Peyer's patch (tissue), 4 donors: ENCODE data around the gene FIGN. TPM values are rescaled to one million over a fixed set of nuclear protein-coding genes. Genes with fewer than 3 reads are reported as not detected.

Experiments
- DNase-seq, 3 donors: peaks; one replicate each; pipeline ENCODE4 v3.0.0-alpha.2; 2017 to 2019
- H3K27ac ChIP-seq, 4 donors: fragments of 200-600 bp; sonication (generic); one replicate each; pipeline ENCODE4 v1.5.1; 2016 to 2019
- H3K27me3 ChIP-seq, 2 donors: fragments of 200-600 bp; sonication (generic); one replicate each; pipeline ENCODE4 v1.5.1; 2019
- H3K36me3 ChIP-seq, 3 donors: fragments of 200-600 bp; sonication (generic); one replicate each; pipeline ENCODE4 v1.5.1; 2016 to 2019
- H3K4me1 ChIP-seq, 4 donors: fragments of 200-600 bp; sonication (generic); one replicate each; pipeline ENCODE4 v1.5.1; 2016 to 2019
- H3K4me3 ChIP-seq, 4 donors: fragments of 200-600 bp; sonication (generic); 1 replicate in 3 of 4; 2 replicates in 1 of 4; pipeline ENCODE4 v1.5.1; 2016 to 2019; ENCODE audit warnings: mild to moderate bottlenecking in 1 of 4
- H3K9me3 ChIP-seq, 4 donors: fragments of 200-600 bp; sonication (generic); one replicate each; pipeline ENCODE4 v1.5.1; 2016 to 2019; ENCODE audit warnings: mild to moderate bottlenecking in 1 of 4
- POLR2A ChIP-seq, 2 donors: fragments of 450-650 bp; IDR thresholded peaks; one replicate each; pipeline ENCODE4 v1.5.1; 2017; ENCODE audit warnings: antibody characterized with exemption in 2 of 2, mild to moderate bottlenecking in 2 of 2, moderate library complexity in 2 of 2
- total RNA-seq, 4 donors: library from RNA; depleted of rRNA; stranded (reverse); fragments of >200 nt; gene quantifications; one replicate each; pipeline ENCODE4 v1.1.0, GENCODE V29; 2016
- TF ChIP-seq, protein P1 (sequence below), 6 experiments: fragments of 450-650 bp in 4 of 6; fragments of 200-600 bp in 2 of 6; sonication (generic) in 1 of 6; IDR thresholded peaks; one replicate each; pipeline ENCODE4 v1.5.1; 2017 to 2019; ENCODE audit warnings: antibody characterized with exemption in 6 of 6, mild to moderate bottlenecking in 3 of 6, moderate library complexity in 1 of 6

FIGN gene
- total RNA-seq, 4 donors from 2014 or later, result 0.53 to 8.3 (median 0.95) TPM

DNA sequence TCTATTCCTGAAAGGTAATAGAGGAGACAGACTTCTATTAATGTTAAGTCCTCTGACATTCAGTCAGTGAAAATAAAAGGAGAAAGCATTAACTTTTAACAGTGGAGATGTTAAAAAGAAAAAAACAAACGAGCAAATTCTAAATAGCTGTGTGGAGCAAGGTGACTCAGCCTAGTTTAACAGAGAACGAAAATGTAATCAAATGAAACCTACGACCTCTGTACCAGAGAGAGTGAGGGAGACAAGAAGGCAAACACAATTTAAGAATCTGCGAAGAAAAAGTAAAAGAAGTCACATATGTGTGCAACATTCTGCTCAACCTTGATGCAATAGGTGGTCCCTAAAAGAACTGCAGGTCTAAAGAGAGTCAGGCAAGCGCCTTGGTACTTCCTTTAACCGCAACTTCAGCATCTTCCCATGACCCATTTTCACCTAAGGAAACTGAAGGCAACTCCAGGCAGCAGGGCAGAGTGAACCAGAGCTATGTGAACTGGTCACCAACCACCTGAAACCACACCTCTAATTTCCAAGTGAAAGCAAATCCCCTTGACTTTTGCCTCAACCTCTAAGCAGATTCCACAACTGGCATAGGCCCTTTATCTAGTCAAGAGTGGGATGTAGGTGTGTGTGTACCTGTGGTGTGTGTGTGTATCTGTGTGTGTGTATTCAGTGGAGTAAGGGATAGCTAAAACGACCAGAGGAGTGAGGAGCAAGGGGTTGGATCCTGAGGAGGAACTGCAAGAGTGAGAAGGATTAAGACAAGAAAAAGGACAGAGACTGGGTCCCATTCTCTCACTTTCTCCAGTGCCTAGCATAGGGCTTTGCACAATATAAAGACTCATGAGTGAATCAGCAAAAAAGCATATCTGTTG, 43.0 kb downstream of the FIGN start:
- H3K27me3 ChIP-seq, result no peaks in the 10 kb centered on the region
- no peaks in the 10 kb centered on the region for H3K36me3 ChIP-seq
- H3K4me3 ChIP-seq, result no peak overlapping the region
- no peaks in the 10 kb centered on the region for H3K9me3 ChIP-seq
- H3K27ac ChIP-seq, result peak overlapping the region in 1 of 4 donors; percentile 16
- TF ChIP-seq POLR2A (IDR thresholded peaks at IDR 0.05), result no peak
- TF ChIP-seq, protein P1, sequence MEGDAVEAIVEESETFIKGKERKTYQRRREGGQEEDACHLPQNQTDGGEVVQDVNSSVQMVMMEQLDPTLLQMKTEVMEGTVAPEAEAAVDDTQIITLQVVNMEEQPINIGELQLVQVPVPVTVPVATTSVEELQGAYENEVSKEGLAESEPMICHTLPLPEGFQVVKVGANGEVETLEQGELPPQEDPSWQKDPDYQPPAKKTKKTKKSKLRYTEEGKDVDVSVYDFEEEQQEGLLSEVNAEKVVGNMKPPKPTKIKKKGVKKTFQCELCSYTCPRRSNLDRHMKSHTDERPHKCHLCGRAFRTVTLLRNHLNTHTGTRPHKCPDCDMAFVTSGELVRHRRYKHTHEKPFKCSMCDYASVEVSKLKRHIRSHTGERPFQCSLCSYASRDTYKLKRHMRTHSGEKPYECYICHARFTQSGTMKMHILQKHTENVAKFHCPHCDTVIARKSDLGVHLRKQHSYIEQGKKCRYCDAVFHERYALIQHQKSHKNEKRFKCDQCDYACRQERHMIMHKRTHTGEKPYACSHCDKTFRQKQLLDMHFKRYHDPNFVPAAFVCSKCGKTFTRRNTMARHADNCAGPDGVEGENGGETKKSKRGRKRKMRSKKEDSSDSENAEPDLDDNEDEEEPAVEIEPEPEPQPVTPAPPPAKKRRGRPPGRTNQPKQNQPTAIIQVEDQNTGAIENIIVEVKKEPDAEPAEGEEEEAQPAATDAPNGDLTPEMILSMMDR (IDR thresholded peaks at IDR 0.05), result no peak
- no peak for DNase-seq
- H3K4me1 ChIP-seq, result no peaks in the 10 kb centered on the region

DNA sequence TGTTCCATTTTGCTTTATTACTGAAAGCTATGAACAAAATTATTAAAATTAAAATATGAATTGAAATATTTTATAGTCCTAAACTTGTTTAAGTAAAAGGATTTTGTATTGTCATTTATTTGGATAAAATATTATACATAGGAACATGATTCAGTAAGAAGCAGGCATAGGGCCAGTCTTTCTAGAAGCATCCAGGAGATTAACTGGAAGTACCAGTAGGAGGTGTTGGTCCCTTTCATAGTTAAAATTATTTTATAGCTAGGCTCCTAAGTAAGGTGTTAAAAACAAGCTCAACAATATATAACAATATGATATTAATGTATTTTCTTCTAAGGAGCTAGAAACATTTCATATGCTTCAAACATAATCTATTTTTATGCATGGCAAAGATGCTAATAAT, 43.7 kb downstream of the FIGN start:
- TF ChIP-seq, protein P1 (IDR thresholded peaks at IDR 0.05), result no peak
- TF ChIP-seq POLR2A (IDR thresholded peaks at IDR 0.05), result no peak
- Histone ChIP-seq H3K27ac (peak overlapping the region in 2 of 4 donors; percentile 16 to 24), H3K4me3 (no peak overlapping the region), H3K9me3 (no peaks in the 10 kb centered on the region), H3K27me3 (no peaks in the 10 kb centered on the region), H3K36me3 (no peaks in the 10 kb centered on the region), H3K4me1 (no peaks in the 10 kb centered on the region)
- DNase-seq, result no peak

DNA sequence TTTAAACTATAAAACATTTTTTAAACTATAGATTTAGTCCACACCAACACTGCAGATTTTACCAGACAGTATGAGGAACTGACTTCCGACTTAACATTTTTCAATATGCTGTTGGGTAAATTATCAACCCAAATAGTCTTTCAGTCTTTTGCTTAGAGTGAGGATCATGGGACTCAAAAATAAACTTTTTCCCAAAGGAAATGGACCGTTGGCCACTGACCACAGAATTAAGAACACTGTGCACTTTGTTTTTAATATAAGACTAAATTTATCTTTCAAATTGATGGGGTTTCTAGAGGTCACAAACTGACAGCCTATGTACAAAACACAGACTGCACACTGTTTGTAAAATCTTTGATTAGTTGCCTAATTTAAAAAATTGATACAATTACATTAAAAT, 44.9 kb downstream of the FIGN start:
- no peak for TF ChIP-seq POLR2A (IDR thresholded peaks at IDR 0.05)
- TF ChIP-seq, protein P1 (IDR thresholded peaks at IDR 0.05), result no peak
- H3K4me1 ChIP-seq, result no peaks in the 10 kb centered on the region
- peak overlapping the region in 1 of 4 donors; percentile 58 for H3K27ac ChIP-seq
- H3K36me3 ChIP-seq, result no peaks in the 10 kb centered on the region
- no peaks in the 10 kb centered on the region for H3K27me3 ChIP-seq
- H3K9me3 ChIP-seq, result no peaks in the 10 kb centered on the region
- no peak overlapping the region for H3K4me3 ChIP-seq
- DNase-seq, result no peak

DNA sequence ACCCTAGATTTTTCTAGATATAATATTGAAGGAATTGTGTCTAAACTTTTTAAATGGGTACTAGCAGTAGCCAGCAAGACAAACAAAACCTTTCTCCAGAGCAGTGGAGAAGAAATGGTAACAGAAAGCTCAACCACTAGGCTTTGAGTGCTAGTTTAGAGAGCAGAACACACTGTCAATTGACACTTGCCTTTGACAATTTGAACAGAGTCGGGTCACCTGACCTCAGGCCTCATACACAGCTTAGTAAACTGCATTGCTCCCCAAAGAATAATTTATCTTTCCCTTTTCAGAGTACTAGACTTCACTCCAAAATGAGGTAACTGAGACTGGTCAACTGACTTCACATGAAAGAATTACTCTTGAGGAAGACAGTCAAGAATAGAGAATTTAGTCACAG, 48.6 kb downstream of the FIGN start:
- no peak overlapping the region for H3K27ac ChIP-seq
- H3K27me3 ChIP-seq, result no peaks in the 10 kb centered on the region
- TF ChIP-seq, protein P1 (IDR thresholded peaks at IDR 0.05), result no peak
- no peak for TF ChIP-seq POLR2A (IDR thresholded peaks at IDR 0.05)
- no peaks in the 10 kb centered on the region for H3K36me3 ChIP-seq
- no peak for DNase-seq
- no peaks in the 10 kb centered on the region for H3K9me3 ChIP-seq
- H3K4me3 ChIP-seq, result no peak overlapping the region
- H3K4me1 ChIP-seq, result no peaks in the 10 kb centered on the region

DNA sequence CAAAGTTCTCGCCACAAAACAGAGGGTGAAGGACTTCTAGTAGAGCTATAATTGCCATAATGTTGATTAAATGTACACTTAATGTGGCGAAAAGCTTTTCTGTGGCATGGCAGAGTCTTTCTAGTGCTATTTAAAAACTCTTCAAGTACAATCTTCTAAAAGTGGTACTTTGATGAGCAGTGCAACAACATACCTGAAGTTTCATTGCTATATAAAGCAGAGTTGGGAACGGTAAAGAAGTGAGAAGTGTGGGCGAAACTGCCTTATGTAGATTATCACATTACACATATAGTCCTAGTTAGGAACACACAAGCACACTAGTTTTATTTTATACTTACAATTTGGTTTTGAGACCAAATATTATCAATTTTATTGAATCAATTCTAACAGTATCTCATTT, 49.5 kb downstream of the FIGN start:
- Histone ChIP-seq H3K4me3 (no peak overlapping the region), H3K27ac (no peak overlapping the region), H3K36me3 (no peaks in the 10 kb centered on the region), H3K9me3 (no peaks in the 10 kb centered on the region), H3K4me1 (no peaks in the 10 kb centered on the region), H3K27me3 (no peaks in the 10 kb centered on the region)
- no peak for TF ChIP-seq POLR2A (IDR thresholded peaks at IDR 0.05)
- TF ChIP-seq, protein P1 (IDR thresholded peaks at IDR 0.05), result no peak
- no peak for DNase-seq
